SH-SY5Y (cell line): Measurements from ENCODE around the gene ZFR2.

Source experiments
- GATA2 ChIP-seq: IDR thresholded peaks from 2 replicates; pipeline ENCODE4 v1.6.1; 2011; ENCODE audit warnings: mild to moderate bottlenecking, low read depth, low read length
- GATA3 ChIP-seq: IDR thresholded peaks from 2 replicates; pipeline ENCODE4 v1.6.1; 2011; ENCODE audit warnings: low read depth, mild to moderate bottlenecking, low read length, moderate library complexity

- TF ChIP-seq GATA3 (no peak), GATA2 (no peak)
These were observed 19.7 kb downstream of the ZFR2 start for GRCh38 chr19:3849092-3849491.
